ENCODE measurements around the gene CELF5. TPM values are rescaled to one million over a fixed set of nuclear protein-coding genes. Genes with fewer than 3 reads are reported as not detected.

Gene CELF5
- under 1 TPM; 0.06 to 0.16 TPM for polyA plus RNA-seq

- no peak within 1 kb of the TSS for H3K27ac ChIP-seq (ENCODE audit: low read depth in 2 of 2, low read length in 1 of 2)
- peaks cover 3% of the 10 kb centered on the region in 2 donors for H3K4me1 ChIP-seq (ENCODE audit: control insufficient read depth in 2 of 2, insufficient read depth in 2 of 2, low read length in 1 of 2)
- H3K27me3 ChIP-seq (ENCODE audit: control insufficient read depth in 1 of 2, insufficient read depth in 2 of 2, low read length in 2 of 2), result peaks cover 4 to 17% of the 10 kb centered on the region in 2 donors
- peak within 1 kb of the TSS in 1 of 2 donors; percentile 30 for H3K4me3 ChIP-seq (ENCODE audit: low read depth in 1 of 2, low read length in 2 of 2)
- WGBS, 2 donors, result 2 to 5% methylated on average over 48 to 94 of the region's 94 CpGs
- H3K9me3 ChIP-seq (ENCODE audit: control insufficient read depth in 2 of 2, insufficient read depth in 1 of 2, low read depth in 1 of 2, low read length in 1 of 2), result no peaks in the 10 kb centered on the region
- H3K36me3 ChIP-seq (ENCODE audit: control insufficient read depth in 2 of 2, insufficient read depth in 2 of 2, low read length in 1 of 2), result no peaks in the 10 kb centered on the region
These were observed at the start of gene CELF5 for GRCh38 chr19:3224346-3225168. CELF5 (plus strand) TSS chr19:3224661; CDS start chr19:3224740, 79 bp downstream.

- 47 to 49% methylated on average over 17 of the region's 17 CpGs for WGBS, 2 donors
- peak overlapping the region; percentile 82 for H3K27ac ChIP-seq (ENCODE audit: low read depth in 2 of 2, low read length in 1 of 2)
These were observed 48.4 kb upstream of the CELF5 start for GRCh38 chr19:3175781-3176714.

DNA sequence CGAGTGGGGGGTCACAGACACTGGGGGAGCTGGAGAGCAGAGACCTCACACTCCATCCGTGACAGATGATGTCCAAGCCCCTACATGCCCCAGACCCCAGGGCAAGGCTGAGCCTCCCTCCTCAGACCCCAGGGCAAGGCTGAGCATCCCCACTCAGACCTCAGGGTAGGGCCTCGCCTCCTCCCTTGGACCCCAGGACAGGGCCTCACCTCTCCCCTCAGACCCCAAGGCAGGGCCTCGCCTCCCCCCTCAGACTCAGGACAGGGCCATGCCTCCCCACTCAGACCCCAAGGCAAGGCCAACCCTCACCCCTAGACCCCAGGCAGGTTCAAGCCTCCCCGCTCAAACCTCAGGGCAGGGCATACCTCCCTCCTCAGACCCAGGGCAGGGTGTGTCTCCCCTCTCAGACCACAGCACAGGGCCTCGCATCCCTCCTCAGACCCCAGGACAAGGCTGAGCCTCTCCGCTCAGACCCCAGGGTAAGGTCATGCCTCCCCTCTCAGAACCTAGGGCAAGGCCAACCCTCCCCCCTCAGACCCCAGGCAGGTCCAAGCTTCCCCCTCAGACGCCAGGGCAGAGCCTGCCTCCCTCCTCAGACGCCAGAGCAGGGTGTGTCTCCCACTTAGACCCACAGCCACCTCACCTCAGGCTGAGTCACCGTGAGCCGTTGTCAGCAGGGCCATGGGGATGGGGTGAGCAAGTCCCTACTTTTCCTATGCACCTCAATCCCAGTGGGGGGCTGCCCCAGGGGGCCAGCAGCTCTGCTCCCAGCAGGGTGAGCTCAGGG, 47.6 kb upstream of the CELF5 start:
- 59 to 61% methylated on average over 11 of the region's 11 CpGs for WGBS, 2 donors

More at GRCh38 chr19:3175781-3176714, 48.4 kb upstream of the CELF5 start:
- H3K27me3 ChIP-seq (ENCODE audit: control insufficient read depth in 1 of 2, insufficient read depth in 2 of 2, low read length in 2 of 2), result no peaks in the 10 kb centered on the region
- no peak overlapping the region for H3K4me3 ChIP-seq (ENCODE audit: low read depth in 1 of 2, low read length in 2 of 2)
- H3K4me1 ChIP-seq (ENCODE audit: control insufficient read depth in 2 of 2, insufficient read depth in 2 of 2, low read length in 1 of 2), result peaks cover 0 to 20% of the 10 kb centered on the region in 2 donors
- peaks cover 0 to 2% of the 10 kb centered on the region in 2 donors for H3K36me3 ChIP-seq (ENCODE audit: control insufficient read depth in 2 of 2, insufficient read depth in 2 of 2, low read length in 1 of 2)
- no peaks in the 10 kb centered on the region for H3K9me3 ChIP-seq (ENCODE audit: control insufficient read depth in 2 of 2, insufficient read depth in 1 of 2, low read depth in 1 of 2, low read length in 1 of 2)

DNA sequence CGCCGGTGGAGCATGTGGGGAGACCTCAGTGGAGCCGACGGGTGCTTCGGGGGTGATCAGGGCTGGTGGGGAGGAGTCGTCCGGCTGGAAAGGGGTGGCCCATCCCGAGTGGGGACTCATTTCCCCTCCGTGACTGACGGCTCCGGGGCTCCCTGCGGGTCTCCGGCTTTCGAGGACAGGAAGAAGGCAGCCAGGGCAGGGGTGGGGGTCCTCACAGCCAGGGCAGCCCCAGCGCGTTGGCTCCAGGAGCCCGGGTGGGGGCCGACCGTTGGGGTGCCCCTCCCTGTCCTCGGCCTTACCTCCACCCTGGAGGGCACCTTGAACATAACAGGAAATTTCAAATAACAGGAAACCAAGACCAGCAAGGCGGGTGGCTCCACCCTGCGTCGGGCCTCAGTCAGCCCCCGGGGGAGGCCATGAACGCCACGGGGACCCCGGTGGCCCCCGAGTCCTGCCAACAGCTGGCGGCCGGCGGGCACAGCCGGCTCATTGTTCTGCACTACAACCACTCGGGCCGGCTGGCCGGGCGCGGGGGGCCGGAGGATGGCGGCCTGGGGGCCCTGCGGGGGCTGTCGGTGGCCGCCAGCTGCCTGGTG, 46.0 kb upstream of the CELF5 start, which contains the start of gene S1PR4:
TSS of gene S1PR4 (plus strand) at position 393 of the 596 bp plus-strand sequence. CDS start at position 417, 24 bp downstream.
- WGBS, 2 donors, result 51 to 55% methylated on average over 28 to 42 of the region's 42 CpGs
- Histone ChIP-seq H3K27me3 (ENCODE audit: control insufficient read depth in 1 of 2, insufficient read depth in 2 of 2, low read length in 2 of 2) (no peaks in the 10 kb centered on the region), H3K9me3 (ENCODE audit: control insufficient read depth in 2 of 2, insufficient read depth in 1 of 2, low read depth in 1 of 2, low read length in 1 of 2) (no peaks in the 10 kb centered on the region), H3K4me3 (ENCODE audit: low read depth in 1 of 2, low read length in 2 of 2) (peak within 1 kb of the TSS; percentile 14 to 52), H3K36me3 (ENCODE audit: control insufficient read depth in 2 of 2, insufficient read depth in 2 of 2, low read length in 1 of 2) (no peaks in the 10 kb centered on the region), H3K27ac (ENCODE audit: low read depth in 2 of 2, low read length in 1 of 2) (peak within 1 kb of the TSS; percentile 34 to 47), H3K4me1 (ENCODE audit: control insufficient read depth in 2 of 2, insufficient read depth in 2 of 2, low read length in 1 of 2) (peaks cover 0 to 17% of the 10 kb centered on the region in 2 donors)

More for the DNA sequence above, 47.6 kb upstream of the CELF5 start:
- Histone ChIP-seq H3K27me3 (ENCODE audit: control insufficient read depth in 1 of 2, insufficient read depth in 2 of 2, low read length in 2 of 2) (no peaks in the 10 kb centered on the region), H3K36me3 (ENCODE audit: control insufficient read depth in 2 of 2, insufficient read depth in 2 of 2, low read length in 1 of 2) (peaks cover 0 to under 1% of the 10 kb centered on the region in 2 donors), H3K9me3 (ENCODE audit: control insufficient read depth in 2 of 2, insufficient read depth in 1 of 2, low read depth in 1 of 2, low read length in 1 of 2) (no peaks in the 10 kb centered on the region), H3K27ac (ENCODE audit: low read depth in 2 of 2, low read length in 1 of 2) (peak overlapping the region; percentile 31 to 82), H3K4me3 (ENCODE audit: low read depth in 1 of 2, low read length in 2 of 2) (no peak overlapping the region), H3K4me1 (ENCODE audit: control insufficient read depth in 2 of 2, insufficient read depth in 2 of 2, low read length in 1 of 2) (peaks cover 0 to 17% of the 10 kb centered on the region in 2 donors)

GRCh38 chr19:3178973-3179738, 45.3 kb upstream of the CELF5 start:
- H3K36me3 ChIP-seq (ENCODE audit: control insufficient read depth in 2 of 2, insufficient read depth in 2 of 2, low read length in 1 of 2), result no peaks in the 10 kb centered on the region
- H3K27me3 ChIP-seq (ENCODE audit: control insufficient read depth in 1 of 2, insufficient read depth in 2 of 2, low read length in 2 of 2), result no peaks in the 10 kb centered on the region
- peak overlapping the region; percentile 14 to 52 for H3K4me3 ChIP-seq (ENCODE audit: low read depth in 1 of 2, low read length in 2 of 2)
- peak overlapping the region; percentile 29 to 34 for H3K27ac ChIP-seq (ENCODE audit: low read depth in 2 of 2, low read length in 1 of 2)
- no peaks in the 10 kb centered on the region for H3K9me3 ChIP-seq (ENCODE audit: control insufficient read depth in 2 of 2, insufficient read depth in 1 of 2, low read depth in 1 of 2, low read length in 1 of 2)
- peaks cover 0 to 17% of the 10 kb centered on the region in 2 donors for H3K4me1 ChIP-seq (ENCODE audit: control insufficient read depth in 2 of 2, insufficient read depth in 2 of 2, low read length in 1 of 2)
- WGBS, 2 donors, result 74 to 76% methylated on average over 51 to 52 of the region's 52 CpGs

- H3K27ac ChIP-seq (ENCODE audit: low read depth in 2 of 2, low read length in 1 of 2), result peak overlapping the region; percentile 14 to 34
- no peaks in the 10 kb centered on the region for H3K36me3 ChIP-seq (ENCODE audit: control insufficient read depth in 2 of 2, insufficient read depth in 2 of 2, low read length in 1 of 2)
- H3K4me3 ChIP-seq (ENCODE audit: low read depth in 1 of 2, low read length in 2 of 2), result peak overlapping the region; percentile 14 to 52
- H3K27me3 ChIP-seq (ENCODE audit: control insufficient read depth in 1 of 2, insufficient read depth in 2 of 2, low read length in 2 of 2), result no peaks in the 10 kb centered on the region
- 70 to 74% methylated on average over 31 of the region's 31 CpGs for WGBS, 2 donors
- H3K9me3 ChIP-seq (ENCODE audit: control insufficient read depth in 2 of 2, insufficient read depth in 1 of 2, low read depth in 1 of 2, low read length in 1 of 2), result no peaks in the 10 kb centered on the region
- peaks cover 0 to 17% of the 10 kb centered on the region in 2 donors for H3K4me1 ChIP-seq (ENCODE audit: control insufficient read depth in 2 of 2, insufficient read depth in 2 of 2, low read length in 1 of 2)
These were observed 44.6 kb upstream of the CELF5 start for GRCh38 chr19:3179739-3180293.

- no peak overlapping the region for H3K4me3 ChIP-seq (ENCODE audit: low read depth in 1 of 2, low read length in 2 of 2)
- no peak overlapping the region for H3K27ac ChIP-seq (ENCODE audit: low read depth in 2 of 2, low read length in 1 of 2)
- no peaks in the 10 kb centered on the region for H3K36me3 ChIP-seq (ENCODE audit: control insufficient read depth in 2 of 2, insufficient read depth in 2 of 2, low read length in 1 of 2)
- H3K27me3 ChIP-seq (ENCODE audit: control insufficient read depth in 1 of 2, insufficient read depth in 2 of 2, low read length in 2 of 2), result no peaks in the 10 kb centered on the region
- peaks cover 9 to 15% of the 10 kb centered on the region in 2 donors for H3K4me1 ChIP-seq (ENCODE audit: control insufficient read depth in 2 of 2, insufficient read depth in 2 of 2, low read length in 1 of 2)
- no peaks in the 10 kb centered on the region for H3K9me3 ChIP-seq (ENCODE audit: control insufficient read depth in 2 of 2, insufficient read depth in 1 of 2, low read depth in 1 of 2, low read length in 1 of 2)
- 75 to 78% methylated on average over 13 of the region's 13 CpGs for WGBS, 2 donors
These were observed 40.5 kb upstream of the CELF5 start for GRCh38 chr19:3183721-3184641.

Measured in esophagus (tissue), 2 donors.